ENCODE data around the gene GNAS-AS1.

GNAS-AS1 gene

GRCh38 chr20:58895448-58896180 is 44.9 kb upstream of the GNAS-AS1 start:
- TF ChIP-seq CTCF (IDR thresholded peaks at IDR 0.05), result no peak
- peaks cover 33% of the 10 kb centered on the region for H3K36me3 Mint-ChIP-seq (ENCODE audit: low read depth)
- peak overlapping the region; percentile 57 for H3K27ac Mint-ChIP-seq
- no peaks in the 10 kb centered on the region for H3K9me3 Mint-ChIP-seq
- no peaks in the 10 kb centered on the region for H3K27me3 Mint-ChIP-seq (ENCODE audit: low read depth, poor library complexity)
- H3K4me1 Mint-ChIP-seq, result peaks cover 81% of the 10 kb centered on the region
- H3K4me3 Mint-ChIP-seq, result peak overlapping the region; percentile 99
- DNase-seq, result no peak

GRCh38 chr20:58894652-58895447 is 44.1 kb upstream of the GNAS-AS1 start:
- Mint-ChIP-seq H3K27me3 (ENCODE audit: low read depth, poor library complexity) (no peaks in the 10 kb centered on the region), H3K9me3 (no peaks in the 10 kb centered on the region), H3K27ac (peak overlapping the region; percentile 6), H3K4me1 (peaks cover 76% of the 10 kb centered on the region), H3K4me3 (peak overlapping the region; percentile 99), H3K36me3 (ENCODE audit: low read depth) (peaks cover 29% of the 10 kb centered on the region)
- no peak for DNase-seq
- TF ChIP-seq CTCF (IDR thresholded peaks at IDR 0.05), result no peak

GRCh38 chr20:58893355-58894120 is 42.8 kb upstream of the GNAS-AS1 start:
- DNase-seq, result no peak
- peaks cover 3% of the 10 kb centered on the region for H3K9me3 Mint-ChIP-seq
- peak overlapping the region; percentile 73 for H3K27ac Mint-ChIP-seq
- peak overlapping the region; percentile 99 for H3K4me3 Mint-ChIP-seq
- H3K36me3 Mint-ChIP-seq (ENCODE audit: low read depth), result peaks cover 18% of the 10 kb centered on the region
- H3K4me1 Mint-ChIP-seq, result peaks cover 65% of the 10 kb centered on the region
- TF ChIP-seq CTCF (IDR thresholded peaks at IDR 0.05), result no peak
- H3K27me3 Mint-ChIP-seq (ENCODE audit: low read depth, poor library complexity), result no peaks in the 10 kb centered on the region

GRCh38 chr20:58892932-58893224 is 42.2 kb upstream of the GNAS-AS1 start:
- TF ChIP-seq CTCF (IDR thresholded peaks at IDR 0.05), result no peak
- H3K27me3 Mint-ChIP-seq (ENCODE audit: low read depth, poor library complexity), result no peaks in the 10 kb centered on the region
- no peak for DNase-seq
- peaks cover 17% of the 10 kb centered on the region for H3K36me3 Mint-ChIP-seq (ENCODE audit: low read depth)
- peak overlapping the region; percentile 99 for H3K4me3 Mint-ChIP-seq
- H3K4me1 Mint-ChIP-seq, result peaks cover 61% of the 10 kb centered on the region
- H3K9me3 Mint-ChIP-seq, result peaks cover 6% of the 10 kb centered on the region
- H3K27ac Mint-ChIP-seq, result peak overlapping the region; percentile 99

GRCh38 chr20:58892141-58892931 is 41.6 kb upstream of the GNAS-AS1 start:
- Mint-ChIP-seq H3K4me3 (peak overlapping the region; percentile 99), H3K9me3 (peaks cover 6% of the 10 kb centered on the region), H3K36me3 (ENCODE audit: low read depth) (peaks cover 13% of the 10 kb centered on the region), H3K27ac (peak overlapping the region; percentile 99), H3K4me1 (peaks cover 60% of the 10 kb centered on the region), H3K27me3 (ENCODE audit: low read depth, poor library complexity) (no peaks in the 10 kb centered on the region)
- no peak for TF ChIP-seq CTCF (IDR thresholded peaks at IDR 0.05)
- peak; percentile 78 for DNase-seq
